Stimulated activated CD4-positive, alpha-beta T cell treated with anti-CD3 and anti-CD28 coated beads, TNF-alpha, amount 100 ng/mL, for 1 hour (primary cell): ENCODE measurements around the gene SLCO2B1.
"Not testable (repeated sequence)": the region's sequence is repeated elsewhere in the genome, so short reads cannot be mapped to it uniquely, and the experiment has no call there.

Experiments
- DNase-seq, 3 donors: peaks; one replicate each; pipeline ENCODE4 v3.0.0-alpha.2; 2020; ENCODE audit warnings: low read depth in 3 of 3, low spot score in 1 of 3

Gene SLCO2B1, protein sequence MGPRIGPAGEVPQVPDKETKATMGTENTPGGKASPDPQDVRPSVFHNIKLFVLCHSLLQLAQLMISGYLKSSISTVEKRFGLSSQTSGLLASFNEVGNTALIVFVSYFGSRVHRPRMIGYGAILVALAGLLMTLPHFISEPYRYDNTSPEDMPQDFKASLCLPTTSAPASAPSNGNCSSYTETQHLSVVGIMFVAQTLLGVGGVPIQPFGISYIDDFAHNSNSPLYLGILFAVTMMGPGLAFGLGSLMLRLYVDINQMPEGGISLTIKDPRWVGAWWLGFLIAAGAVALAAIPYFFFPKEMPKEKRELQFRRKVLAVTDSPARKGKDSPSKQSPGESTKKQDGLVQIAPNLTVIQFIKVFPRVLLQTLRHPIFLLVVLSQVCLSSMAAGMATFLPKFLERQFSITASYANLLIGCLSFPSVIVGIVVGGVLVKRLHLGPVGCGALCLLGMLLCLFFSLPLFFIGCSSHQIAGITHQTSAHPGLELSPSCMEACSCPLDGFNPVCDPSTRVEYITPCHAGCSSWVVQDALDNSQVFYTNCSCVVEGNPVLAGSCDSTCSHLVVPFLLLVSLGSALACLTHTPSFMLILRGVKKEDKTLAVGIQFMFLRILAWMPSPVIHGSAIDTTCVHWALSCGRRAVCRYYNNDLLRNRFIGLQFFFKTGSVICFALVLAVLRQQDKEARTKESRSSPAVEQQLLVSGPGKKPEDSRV

GRCh38 chr11:75150879-75151278 lies at the start of gene SLCO2B1:
TSS of gene SLCO2B1 (plus strand) at chr11:75151107. CDS start at chr11:75151382, 275 bp downstream.
- DNase-seq: no peak

DNA sequence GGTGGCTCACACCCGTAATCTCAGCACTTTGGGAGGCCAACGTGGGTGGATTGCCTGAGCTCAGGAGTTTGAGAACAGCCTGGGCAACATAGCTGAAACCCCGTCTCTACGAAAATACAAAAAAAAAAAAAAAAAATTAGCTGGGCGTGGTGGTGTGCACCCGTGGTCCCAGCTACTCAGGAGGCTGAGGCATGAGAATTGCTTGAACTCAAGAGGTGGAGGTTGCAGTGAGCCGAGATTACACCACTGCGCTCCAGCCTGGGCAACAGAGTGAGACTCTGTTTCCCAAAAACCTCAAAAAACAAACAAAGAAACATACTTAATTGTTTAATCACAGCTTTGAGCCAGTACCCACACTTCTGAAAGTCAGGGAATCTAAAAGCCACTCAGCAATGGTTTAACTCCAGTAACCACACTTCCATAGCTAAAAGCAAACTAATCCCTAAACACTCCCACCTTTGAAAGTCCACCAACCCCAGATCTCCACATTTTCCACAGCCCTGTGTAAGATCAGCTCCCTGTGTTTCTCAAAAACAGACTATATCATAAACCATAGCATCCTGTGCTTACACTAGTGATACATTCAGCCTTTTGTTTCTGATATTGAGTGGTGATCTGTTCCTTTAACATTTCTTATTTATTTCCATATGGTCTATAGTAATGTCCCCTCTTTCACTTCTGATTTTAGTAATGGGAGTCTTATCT lies 49.3 kb upstream of the SLCO2B1 start:
- DNase-seq: no peak

DNA sequence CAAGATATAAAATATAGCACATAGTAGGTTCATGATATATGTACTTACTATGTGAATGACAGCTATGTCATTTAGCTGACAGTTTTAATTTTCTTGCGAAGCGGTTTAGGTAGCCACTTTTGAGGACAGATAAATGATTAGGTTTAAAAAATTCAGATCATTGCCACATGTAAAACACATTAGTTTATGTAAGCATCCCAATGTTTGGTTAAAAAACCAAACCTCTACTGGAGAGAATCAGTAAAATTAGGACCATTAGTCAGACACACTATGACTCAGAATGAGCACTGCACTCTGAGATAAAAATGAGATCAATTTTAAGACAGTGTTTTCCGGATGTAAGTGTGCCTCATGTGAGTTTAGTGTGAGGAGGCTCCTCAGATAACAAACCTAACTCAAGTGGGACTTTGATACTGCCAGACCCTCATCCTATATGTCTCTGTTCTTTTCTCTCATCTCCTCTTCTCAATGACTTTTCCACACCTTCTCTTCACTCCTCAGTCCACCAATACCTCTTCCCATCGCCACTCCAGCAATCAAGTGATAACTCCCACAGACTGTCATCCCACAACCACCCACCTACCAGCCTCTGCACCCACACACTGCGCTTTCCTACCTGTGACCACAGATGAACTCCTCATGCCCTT lies 47.4 kb upstream of the SLCO2B1 start:
- DNase-seq: no peak

DNA sequence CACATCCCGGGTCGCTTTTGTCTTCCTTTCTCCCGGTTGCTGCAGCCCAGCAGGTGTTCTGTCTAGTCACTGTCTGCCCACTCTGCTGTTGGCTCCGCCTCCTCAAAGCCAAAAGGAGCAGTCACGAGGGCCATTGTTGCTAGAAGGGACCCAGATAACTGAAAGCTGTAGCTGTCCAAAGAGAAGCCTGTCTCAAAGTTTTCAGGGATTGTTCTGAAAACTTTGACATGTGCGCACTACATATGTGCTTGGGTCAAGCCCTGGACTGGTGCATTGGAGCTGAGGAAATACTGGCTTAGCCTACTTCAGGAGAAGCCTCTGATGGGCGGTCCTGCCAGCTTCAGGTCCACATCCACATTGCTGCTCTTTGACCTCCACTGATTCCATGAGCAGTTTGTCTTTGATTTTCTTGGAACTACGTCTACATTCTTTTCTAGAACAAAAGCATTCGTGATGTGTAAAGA lies 45.4 kb upstream of the SLCO2B1 start:
- no peak for DNase-seq

GRCh38 chr11:75105967-75106681 lies 44.8 kb upstream of the SLCO2B1 start:
- DNase-seq: not testable (repeated sequence)

DNA sequence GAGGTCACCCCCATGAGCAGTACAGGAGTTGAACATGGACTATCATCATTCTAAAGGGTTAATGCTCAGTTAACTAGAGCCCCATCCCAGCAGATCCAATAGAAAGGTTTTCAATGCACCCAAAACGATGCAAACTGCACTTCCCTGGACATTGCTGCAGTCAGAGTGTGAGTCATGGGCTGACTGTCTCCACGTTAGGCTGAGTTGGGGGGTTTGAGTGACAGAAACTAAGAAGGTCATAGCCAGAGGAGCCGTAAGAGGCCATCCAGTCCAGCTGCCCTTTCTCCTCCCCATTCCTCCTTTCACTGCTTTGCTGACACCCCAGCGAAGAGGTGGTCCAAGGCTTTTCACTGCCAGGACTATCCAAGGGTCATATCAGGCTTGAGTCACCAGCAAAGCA lies 43.7 kb upstream of the SLCO2B1 start:
- DNase-seq: no peak

DNA sequence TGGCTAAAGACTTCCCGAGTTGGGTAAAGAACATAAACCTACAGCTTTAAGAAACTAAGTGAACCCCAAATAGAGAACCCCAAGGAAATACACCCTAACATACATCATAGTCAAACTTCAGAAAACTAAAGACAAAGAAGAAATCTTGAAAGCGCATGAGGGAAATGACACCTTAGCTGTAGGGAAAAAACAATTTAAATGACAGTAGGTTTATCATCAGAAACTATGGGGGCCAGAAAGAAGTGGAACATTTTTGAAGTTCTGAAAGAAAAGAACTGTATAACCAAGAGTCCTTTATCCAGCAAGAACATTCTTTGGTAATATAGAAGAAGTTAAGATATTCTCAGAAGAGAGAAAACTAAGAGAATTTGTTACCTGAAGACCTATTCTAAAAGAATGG lies 38.7 kb upstream of the SLCO2B1 start:
- DNase-seq: no peak

DNA sequence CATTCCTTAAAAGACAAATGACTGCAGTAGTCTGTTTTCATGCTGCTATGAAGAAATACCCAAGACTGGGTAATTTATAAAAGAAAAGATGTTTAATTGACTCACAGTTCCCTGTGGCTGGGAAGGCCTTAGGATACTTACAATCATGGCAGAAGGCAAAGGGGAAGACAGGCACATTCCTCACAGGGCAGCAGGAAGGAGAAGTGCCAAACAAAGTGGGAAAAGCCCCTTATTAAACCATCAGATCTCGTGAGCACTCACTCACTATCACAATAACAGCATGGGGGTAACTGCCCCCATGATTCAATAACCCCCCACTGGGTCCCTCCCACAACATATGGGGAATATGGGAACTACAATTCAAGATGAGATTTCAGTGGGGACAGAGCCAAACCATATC lies 37.9 kb upstream of the SLCO2B1 start:
- no peak for DNase-seq

DNA sequence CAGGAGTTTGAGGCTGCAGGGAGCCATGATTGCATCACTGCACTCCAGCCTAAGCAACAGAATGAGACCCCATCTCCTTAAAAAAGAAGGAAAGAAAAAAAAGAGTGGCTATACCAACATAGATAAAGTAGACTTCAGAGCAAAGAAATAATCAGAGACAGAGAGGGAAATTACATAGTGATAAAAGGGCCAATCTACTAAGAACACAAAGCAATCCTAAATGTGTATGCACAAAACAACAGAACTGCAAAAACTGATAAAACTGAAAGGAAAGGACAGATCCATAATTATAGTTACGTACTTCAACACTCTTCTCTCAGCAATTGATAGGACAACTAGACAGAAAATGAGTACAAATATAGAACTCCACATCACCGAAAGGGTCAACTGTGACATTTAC lies 36.4 kb upstream of the SLCO2B1 start:
- no peak for DNase-seq

GRCh38 chr11:75118577-75118976 lies 32.3 kb upstream of the SLCO2B1 start:
- DNase-seq: no peak

DNA sequence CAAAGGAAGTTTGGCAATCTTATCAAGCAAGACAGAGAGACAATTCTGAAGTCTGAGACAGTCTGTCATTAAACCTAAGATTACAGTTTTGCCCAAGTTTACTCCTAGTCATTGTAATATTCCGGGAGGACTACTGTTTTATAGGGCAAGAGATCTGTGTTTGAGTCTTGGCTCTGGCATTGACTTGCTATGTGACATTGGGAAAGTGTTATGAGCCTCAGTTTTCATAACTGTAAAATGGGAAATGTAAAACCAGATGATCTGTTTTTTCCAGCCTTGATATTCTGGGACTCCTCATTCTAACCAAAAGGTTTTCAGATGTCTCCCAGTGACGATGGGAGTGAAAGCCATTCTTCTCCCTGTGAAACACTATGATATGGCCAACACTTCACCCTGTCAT lies 24.3 kb upstream of the SLCO2B1 start:
- no peak for DNase-seq

- DNase-seq: no peak
These were observed 18.8 kb upstream of the SLCO2B1 start for GRCh38 chr11:75132080-75132479.

- DNase-seq: no peak
These were observed 16.9 kb upstream of the SLCO2B1 start for GRCh38 chr11:75133976-75134375.

DNA sequence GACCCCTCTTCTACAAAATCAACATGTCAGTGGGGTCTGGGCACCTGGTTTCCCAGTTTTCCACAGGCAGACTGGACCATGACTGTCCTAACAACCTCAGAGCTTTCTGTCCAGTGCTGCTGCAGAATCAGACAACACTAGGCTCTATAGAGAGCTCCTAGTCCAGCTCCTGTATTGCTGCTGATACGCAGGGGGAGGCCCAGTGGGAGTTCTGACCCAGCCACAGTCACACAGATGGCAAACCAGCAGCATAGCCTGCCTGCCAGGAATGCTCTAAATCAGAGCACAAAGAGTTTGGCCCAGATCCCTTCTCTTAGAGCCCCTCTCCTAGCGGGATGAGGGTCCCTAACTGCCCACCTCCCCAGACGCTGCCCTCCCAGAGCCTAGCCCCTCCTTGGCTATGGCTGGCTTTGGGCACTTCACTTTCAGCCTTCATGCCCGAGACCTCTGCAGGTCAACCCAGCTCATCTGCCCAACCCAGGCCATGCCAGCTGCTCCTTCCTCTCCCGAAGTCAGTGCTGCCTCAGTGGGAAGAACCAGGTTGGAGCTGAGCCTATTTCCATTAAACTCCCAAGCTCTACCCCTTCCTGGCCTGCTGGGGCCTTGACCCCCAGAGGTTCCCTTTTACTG lies 15.8 kb upstream of the SLCO2B1 start:
- no peak for DNase-seq

GRCh38 chr11:75135651-75136050 lies 15.3 kb upstream of the SLCO2B1 start:
- DNase-seq: no peak

DNA sequence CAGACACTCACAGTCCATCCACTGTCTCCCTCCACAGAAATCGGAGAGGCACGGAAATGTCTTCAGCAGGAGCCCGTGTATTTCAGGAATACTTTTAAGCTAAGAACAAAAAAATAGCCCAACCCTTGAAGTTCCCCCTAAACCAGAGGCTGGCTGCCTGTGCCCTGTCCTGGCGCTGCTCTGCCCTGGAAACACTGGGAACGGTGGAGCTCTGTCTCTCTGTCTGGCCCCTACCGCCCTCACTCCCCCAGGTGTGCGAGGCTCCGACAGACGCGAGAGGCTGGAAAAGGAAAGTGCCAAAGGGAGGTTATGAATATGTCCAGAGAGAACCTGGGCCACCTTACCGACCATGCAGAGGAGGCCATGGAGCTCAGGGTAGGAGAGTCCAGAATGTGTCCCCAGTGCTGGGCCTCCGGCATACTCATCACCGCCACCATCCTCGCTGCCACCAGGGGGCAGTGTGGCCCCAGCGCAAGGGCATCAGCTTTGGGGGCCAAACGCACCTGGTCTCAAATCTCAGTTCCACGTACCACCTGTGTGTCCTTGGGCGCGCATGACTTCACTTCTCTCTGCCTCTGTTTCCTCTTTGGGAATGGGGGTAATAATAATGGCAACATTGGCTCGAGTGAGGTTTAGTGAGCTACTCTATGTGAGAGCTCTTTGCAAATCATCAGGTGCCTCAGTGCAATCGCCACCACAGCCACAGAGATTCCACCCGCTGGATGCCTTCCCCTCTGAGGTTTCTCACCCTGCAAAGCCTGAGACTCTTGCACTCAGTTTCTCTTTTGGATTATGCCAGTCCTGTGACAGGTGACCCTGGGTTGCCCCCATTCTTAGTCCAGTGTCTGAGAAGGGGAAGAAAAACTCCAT lies 10.4 kb upstream of the SLCO2B1 start:
- peak; percentile 38 to 75 (median 56) for DNase-seq

GRCh38 chr11:75141166-75141565 lies 9.7 kb upstream of the SLCO2B1 start:
- DNase-seq: no peak

DNA sequence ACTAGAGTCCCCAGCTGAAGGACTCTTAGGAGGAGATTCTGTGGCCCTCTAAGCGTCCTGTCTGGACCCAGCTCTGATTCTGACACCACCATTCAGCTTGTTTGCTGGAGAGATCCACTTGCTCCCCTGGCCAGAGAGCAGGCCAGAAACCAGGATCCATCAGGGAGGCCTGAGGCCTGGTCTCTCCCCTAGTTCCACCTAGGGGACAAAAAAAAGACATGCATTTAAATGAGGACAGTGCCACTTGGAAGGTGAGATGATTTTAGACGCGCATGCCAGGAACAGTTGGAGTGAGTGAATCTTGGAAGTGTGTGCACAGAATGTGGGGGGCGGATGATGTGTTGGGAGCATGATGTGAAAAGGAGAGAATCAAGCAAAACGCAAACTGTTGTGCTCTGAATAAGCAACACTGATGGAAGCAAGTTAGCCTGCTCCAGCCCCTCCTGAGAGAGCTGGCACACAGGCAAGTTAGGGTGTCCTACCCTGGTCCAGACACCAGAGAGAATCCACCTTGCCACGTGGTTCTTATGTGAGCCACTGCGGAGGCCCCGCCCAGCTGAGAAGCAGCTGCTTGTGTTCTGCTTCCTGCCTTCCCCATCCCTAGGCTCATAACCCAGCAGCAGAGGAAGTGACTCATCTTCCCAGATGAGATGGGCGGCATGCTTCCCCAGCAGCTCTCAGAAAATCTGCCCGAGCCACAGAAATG lies 8.0 kb upstream of the SLCO2B1 start:
- peak; percentile 45 to 52 (median 51) for DNase-seq

DNA sequence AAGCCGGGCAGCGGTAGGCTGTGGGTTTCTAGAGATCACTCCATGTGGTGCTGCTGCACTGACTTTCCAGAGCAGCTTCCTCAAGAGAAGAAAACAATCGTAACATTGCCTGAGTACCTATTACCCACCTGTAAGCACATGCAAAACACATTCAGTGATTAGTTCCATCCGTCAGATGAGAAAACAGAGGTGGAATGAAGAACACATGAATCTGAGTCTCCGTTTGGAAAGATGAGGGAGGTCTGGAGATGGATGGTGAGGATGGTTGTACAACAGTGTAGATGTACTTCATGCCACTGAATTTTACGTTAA lies 7.5 kb upstream of the SLCO2B1 start:
- no peak for DNase-seq
